GM21737 (cell line): ENCODE results near the gene PLEKHG3.
"Not testable (repeated sequence)": the region's sequence is repeated elsewhere in the genome, so short reads cannot be mapped to it uniquely, and the experiment has no call there.

Experiments used
- ATAC-seq: cut with Tn5 transposase; IDR thresholded peaks from one replicate; pipeline ENCODE4 v1.9.1; 2021; ENCODE audit warnings: mild to moderate bottlenecking, moderate library complexity; ENCODE audit not compliant: unreplicated experiment

PLEKHG3 gene

GRCh38 chr14:64704143-64704742, at the start of gene PLEKHG3:
Gene PLEKHG3 (plus strand): TSS chr14:64704424. CDS start chr14:64727632, 23,208 bp downstream.
- no peak for ATAC-seq

- ATAC-seq: no peak
Measured at GRCh38 chr14:64654901-64655300, 49.3 kb upstream of the PLEKHG3 start.

- no peak for ATAC-seq
Measured at GRCh38 chr14:64656986-64657385, 47.2 kb upstream of the PLEKHG3 start.

GRCh38 chr14:64658201-64658600, 46.0 kb upstream of the PLEKHG3 start:
- no peak for ATAC-seq

GRCh38 chr14:64658700-64659264, 45.4 kb upstream of the PLEKHG3 start:
- not testable (repeated sequence) for ATAC-seq

GRCh38 chr14:64659366-64659765, 44.9 kb upstream of the PLEKHG3 start:
- ATAC-seq: no peak

- no peak for ATAC-seq
Measured at GRCh38 chr14:64663174-64663573, 41.0 kb upstream of the PLEKHG3 start.

- ATAC-seq: no peak
Measured at GRCh38 chr14:64671591-64671990, 32.6 kb upstream of the PLEKHG3 start.

GRCh38 chr14:64673316-64673715, 30.9 kb upstream of the PLEKHG3 start:
- ATAC-seq: no peak

- no peak for ATAC-seq
Measured at GRCh38 chr14:64673748-64674147, 30.5 kb upstream of the PLEKHG3 start.

GRCh38 chr14:64674829-64675228, 29.4 kb upstream of the PLEKHG3 start:
- ATAC-seq: no peak

- no peak for ATAC-seq
Measured at GRCh38 chr14:64675312-64675711, 28.9 kb upstream of the PLEKHG3 start.

GRCh38 chr14:64676410-64677008, 27.7 kb upstream of the PLEKHG3 start:
- no peak for ATAC-seq

GRCh38 chr14:64680013-64680713, 24.1 kb upstream of the PLEKHG3 start:
- no peak for ATAC-seq

- ATAC-seq: no peak
Measured at GRCh38 chr14:64680714-64681065, 23.5 kb upstream of the PLEKHG3 start.

- no peak for ATAC-seq
Measured at GRCh38 chr14:64681796-64682710, 22.2 kb upstream of the PLEKHG3 start.

- ATAC-seq: no peak
Measured at GRCh38 chr14:64682843-64683242, 21.4 kb upstream of the PLEKHG3 start.

- ATAC-seq: no peak
Measured at GRCh38 chr14:64683264-64683663, 21.0 kb upstream of the PLEKHG3 start.

- no peak for ATAC-seq
Measured at GRCh38 chr14:64684091-64684490, 20.1 kb upstream of the PLEKHG3 start.

GRCh38 chr14:64685371-64686281, 18.6 kb upstream of the PLEKHG3 start:
- no peak for ATAC-seq
